ENCODE results near the gene WDFY4. TPM values are rescaled to one million over a fixed set of nuclear protein-coding genes. Genes with fewer than 3 reads are reported as not detected.

WDFY4 gene
- total and polyA plus RNA-seq, 7 donors: 0.23 to 1.3 (median 0.69) TPM

DNA sequence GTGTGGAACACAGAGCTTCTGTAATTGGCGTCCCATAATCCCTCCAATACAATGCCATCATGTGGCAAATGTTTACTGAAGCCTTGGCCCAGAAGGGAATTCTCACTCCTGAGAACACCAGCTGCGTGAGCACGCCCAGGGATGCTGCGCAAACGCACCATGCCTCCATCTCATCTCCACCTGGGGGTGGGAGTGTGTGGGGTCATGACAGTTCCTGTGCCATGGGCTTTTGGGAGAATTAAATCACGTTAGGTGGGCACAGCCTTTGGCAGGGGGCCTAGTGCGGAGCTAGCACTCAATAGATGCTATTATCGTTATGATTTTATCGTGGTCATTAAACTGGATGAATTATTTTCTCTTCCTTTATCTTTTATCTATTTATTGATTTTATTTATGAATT lies 15.8 kb downstream of the WDFY4 start:
- TF ChIP-seq, protein P1, sequence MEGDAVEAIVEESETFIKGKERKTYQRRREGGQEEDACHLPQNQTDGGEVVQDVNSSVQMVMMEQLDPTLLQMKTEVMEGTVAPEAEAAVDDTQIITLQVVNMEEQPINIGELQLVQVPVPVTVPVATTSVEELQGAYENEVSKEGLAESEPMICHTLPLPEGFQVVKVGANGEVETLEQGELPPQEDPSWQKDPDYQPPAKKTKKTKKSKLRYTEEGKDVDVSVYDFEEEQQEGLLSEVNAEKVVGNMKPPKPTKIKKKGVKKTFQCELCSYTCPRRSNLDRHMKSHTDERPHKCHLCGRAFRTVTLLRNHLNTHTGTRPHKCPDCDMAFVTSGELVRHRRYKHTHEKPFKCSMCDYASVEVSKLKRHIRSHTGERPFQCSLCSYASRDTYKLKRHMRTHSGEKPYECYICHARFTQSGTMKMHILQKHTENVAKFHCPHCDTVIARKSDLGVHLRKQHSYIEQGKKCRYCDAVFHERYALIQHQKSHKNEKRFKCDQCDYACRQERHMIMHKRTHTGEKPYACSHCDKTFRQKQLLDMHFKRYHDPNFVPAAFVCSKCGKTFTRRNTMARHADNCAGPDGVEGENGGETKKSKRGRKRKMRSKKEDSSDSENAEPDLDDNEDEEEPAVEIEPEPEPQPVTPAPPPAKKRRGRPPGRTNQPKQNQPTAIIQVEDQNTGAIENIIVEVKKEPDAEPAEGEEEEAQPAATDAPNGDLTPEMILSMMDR (IDR thresholded peaks at IDR 0.05): no peak
- DNase-seq (no peak), ATAC-seq (no peak)
- H3K4me3 ChIP-seq: no peak overlapping the region
- H3K36me3 ChIP-seq (ENCODE audit: insufficient read depth in 1 of 2, low read depth in 1 of 2): no peaks in the 10 kb centered on the region
- H3K27ac ChIP-seq: no peak overlapping the region
- H3K27me3 ChIP-seq (ENCODE audit: insufficient read depth in 3 of 3, low read length in 2 of 3): peaks cover 0 to 6% (median 0%) of the 10 kb centered on the region in 3 donors
- H3K4me1 ChIP-seq: no peaks in the 10 kb centered on the region
- intact Hi-C loops (cut with DNase I): no loop called here
- H3K9me3 ChIP-seq: no peaks in the 10 kb centered on the region
- 78 to 80% (median 78%) methylated on average over 9 of the region's 9 CpGs for WGBS, 3 donors

DNA sequence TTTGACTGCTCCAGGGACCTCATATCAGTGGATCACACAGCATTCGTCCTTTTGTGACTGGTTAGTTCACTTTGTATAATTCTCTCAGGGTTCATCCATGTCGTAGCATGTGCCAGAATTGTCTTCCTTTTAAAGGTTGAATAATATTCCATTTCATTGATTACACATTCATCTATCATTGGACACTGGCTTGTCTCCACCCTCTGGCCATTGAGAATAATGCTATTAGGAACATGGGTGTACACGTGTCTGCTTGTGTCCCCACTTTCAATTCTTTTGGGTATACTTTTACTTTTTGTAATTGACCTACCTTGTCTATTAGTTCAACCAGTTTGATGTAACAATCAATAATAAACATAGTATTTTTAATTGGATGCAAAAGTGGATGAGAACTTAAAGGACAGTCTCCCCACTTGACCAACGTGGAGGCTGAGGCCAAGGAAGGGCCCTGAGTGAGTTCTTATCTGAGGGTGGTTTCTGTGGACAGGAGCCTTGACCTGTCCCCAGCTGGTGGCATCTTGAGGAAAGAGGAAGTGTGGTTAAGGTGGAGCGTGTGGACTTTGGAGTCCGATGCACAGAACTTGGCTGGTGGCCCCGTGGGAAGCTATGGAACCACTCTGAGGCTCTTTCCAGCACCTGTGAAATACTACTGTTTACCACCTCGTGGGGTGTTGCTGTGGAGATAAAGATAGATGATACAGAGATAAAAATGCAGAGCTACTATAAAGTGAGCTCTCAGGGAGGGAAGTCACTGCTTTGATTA lies 16.6 kb downstream of the WDFY4 start:
- TF ChIP-seq, protein P1 (IDR thresholded peaks at IDR 0.05): no peak
- Histone ChIP-seq H3K27me3 (ENCODE audit: insufficient read depth in 3 of 3, low read length in 2 of 3) (peaks cover 0 to 6% (median 0%) of the 10 kb centered on the region in 3 donors), H3K27ac (no peak overlapping the region), H3K4me1 (no peaks in the 10 kb centered on the region), H3K36me3 (ENCODE audit: insufficient read depth in 1 of 2, low read depth in 1 of 2) (no peaks in the 10 kb centered on the region), H3K9me3 (no peaks in the 10 kb centered on the region), H3K4me3 (no peak overlapping the region)
- ATAC-seq (no peak), DNase-seq (no peak)
- WGBS, 3 donors: 55 to 66% (median 60%) methylated on average over 8 of the region's 8 CpGs
- intact Hi-C loops (cut with DNase I): no loop called here

DNA sequence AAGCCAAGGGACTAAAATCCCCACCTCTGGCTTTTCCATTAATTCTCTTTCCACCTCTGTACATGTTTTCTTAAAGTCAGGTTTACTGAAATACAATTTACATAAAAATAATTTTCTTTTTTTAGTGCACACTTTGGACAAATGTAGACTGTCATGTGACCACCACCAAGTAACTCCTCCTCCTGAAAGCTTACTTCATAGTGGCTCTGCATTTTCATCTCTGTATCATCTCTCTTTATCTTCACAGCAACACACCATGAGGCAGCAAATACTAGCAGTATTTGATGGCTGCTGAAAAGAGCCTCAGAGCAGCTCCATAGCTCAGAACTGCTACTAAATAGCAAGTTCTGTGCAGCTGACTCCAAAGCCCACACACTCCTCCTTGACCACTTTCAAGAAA lies 17.3 kb downstream of the WDFY4 start:
- Histone ChIP-seq H3K9me3 (no peaks in the 10 kb centered on the region), H3K27me3 (ENCODE audit: insufficient read depth in 3 of 3, low read length in 2 of 3) (peaks cover 0 to 6% (median 0%) of the 10 kb centered on the region in 3 donors), H3K4me3 (no peak overlapping the region), H3K27ac (no peak overlapping the region), H3K4me1 (no peaks in the 10 kb centered on the region), H3K36me3 (ENCODE audit: insufficient read depth in 1 of 2, low read depth in 1 of 2) (no peaks in the 10 kb centered on the region)
- DNase-seq: no peak
- intact Hi-C loops (cut with DNase I): no loop called here
- ATAC-seq: no peak
- TF ChIP-seq, protein P1 (IDR thresholded peaks at IDR 0.05): no peak

DNA sequence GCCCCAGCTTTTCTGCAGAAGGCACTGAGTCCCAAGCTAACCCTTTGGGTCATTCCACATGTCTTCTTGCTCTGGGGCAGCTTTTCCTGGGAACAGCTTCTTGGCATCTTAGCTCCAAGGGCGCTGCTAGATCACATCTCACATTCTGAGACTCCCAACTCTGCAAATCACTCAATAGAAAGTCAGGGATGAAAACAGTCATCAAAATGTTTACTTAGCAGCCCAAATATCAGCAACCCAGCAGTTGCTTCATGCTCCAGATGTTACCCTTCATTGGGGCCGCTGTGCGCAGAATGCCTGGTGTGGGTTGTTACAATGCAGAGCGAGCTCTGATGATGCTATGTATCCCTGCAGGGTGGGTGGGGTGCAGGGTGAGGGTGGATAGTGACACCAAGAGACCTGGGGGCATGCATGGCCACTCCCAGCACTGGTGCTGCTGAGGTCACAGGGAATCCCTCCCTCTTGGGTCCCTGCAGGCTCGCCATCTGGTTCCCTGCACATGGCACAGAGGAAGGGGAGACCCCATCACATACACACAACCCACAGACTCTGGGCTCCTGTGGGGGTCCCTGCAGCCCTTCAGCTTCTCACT lies 19.0 kb downstream of the WDFY4 start:
- peaks cover 0 to 6% (median 0%) of the 10 kb centered on the region in 3 donors for H3K27me3 ChIP-seq (ENCODE audit: insufficient read depth in 3 of 3, low read length in 2 of 3)
- H3K4me1 ChIP-seq: no peaks in the 10 kb centered on the region
- H3K27ac ChIP-seq: no peak overlapping the region
- TF ChIP-seq, protein P1 (IDR thresholded peaks at IDR 0.05): no peak
- no peak for DNase-seq
- no peak for ATAC-seq
- H3K4me3 ChIP-seq: no peak overlapping the region
- 78 to 85% (median 81%) methylated on average over 5 of the region's 5 CpGs for WGBS, 3 donors
- intact Hi-C loops (cut with DNase I): no loop called here
- no peaks in the 10 kb centered on the region for H3K9me3 ChIP-seq
- H3K36me3 ChIP-seq (ENCODE audit: insufficient read depth in 1 of 2, low read depth in 1 of 2): no peaks in the 10 kb centered on the region
